Testis (tissue), 3 donors: ENCODE data around the gene CCR7. TPM values are rescaled to one million over a fixed set of nuclear protein-coding genes. Genes with fewer than 3 reads are reported as not detected.

Experiments used
- DNase-seq: peaks from one replicate; pipeline ENCODE4 v3.0.0-alpha.2; 2019
- H3K27ac ChIP-seq, 2 donors: fragments of 200-600 bp; sonication (generic); one replicate each; pipeline ENCODE4 v1.5.1; 2019
- H3K27me3 ChIP-seq: fragments of 200-600 bp; sonication (generic); one replicate; pipeline ENCODE4 v1.5.1; 2019
- H3K36me3 ChIP-seq: fragments of 200-600 bp; sonication (generic); one replicate; pipeline ENCODE4 v1.5.1; 2017; ENCODE audit warnings: low read depth; ENCODE audit errors: missing control alignments
- H3K4me1 ChIP-seq: fragments of 200-600 bp; sonication (generic); one replicate; pipeline ENCODE4 v1.5.1; 2019
- H3K4me3 ChIP-seq, 2 donors: fragments of 200-600 bp; sonication (generic); one replicate each; pipeline ENCODE4 v1.5.1; 2017 to 2019
- H3K9me3 ChIP-seq: fragments of 200-600 bp; sonication (generic); one replicate; pipeline ENCODE4 v1.5.1; 2017
- CTCF ChIP-seq, 3 experiments: fragments of 450-650 bp in 2 of 3; fragments of 200-600 bp in 1 of 3; sonication (generic) in 1 of 3; IDR thresholded peaks; one replicate each; pipeline ENCODE4 v1.5.1; 2016 to 2019; ENCODE audit warnings: antibody characterized with exemption in 3 of 3, mild to moderate bottlenecking in 2 of 3, moderate library complexity in 1 of 3
- POLR2A ChIP-seq: fragments of 450-650 bp; IDR thresholded peaks from one replicate; pipeline ENCODE4 v1.6.1; 2017; ENCODE audit warnings: antibody characterized with exemption, mild to moderate bottlenecking, moderate library complexity
- WGBS, 2 donors: methylation state at CpG; one replicate each; pipeline ENCODE4 v1.1.5; 2018; 5-methylcytosine and 5-hydroxymethylcytosine counted together
- intact Hi-C: fragments of 100-400 bp; cut with DNase I; formaldehyde crosslinking; loops from one replicate; pipeline ENCODE4 v1.15.1; 2023; ENCODE audit warnings: low total_unique reads
- polyA plus RNA-seq: library from polyadenylated mRNA; stranded (reverse); fragments of 350-450 nt; fragmentation: Illumina TruSeq; extraction: RNeasy Lipid Tissue Mini Kit (QIAGEN cat#74804); gene quantifications from one replicate; pipeline ENCODE4 v1.2.3, GENCODE V29; 2014; ENCODE audit warnings: low read depth, low replicate concordance; ENCODE audit not compliant: insufficient read depth
- total RNA-seq, 2 donors: library from RNA; depleted of rRNA; stranded (reverse); fragments of >200 nt; gene quantifications; one replicate each; pipeline ENCODE4 v1.2.3, GENCODE V29; 2016

Gene CCR7
- total and polyA plus RNA-seq, 3 donors from 2014 or later = 0.87 to 1.5 (median 1.3) TPM

DNA sequence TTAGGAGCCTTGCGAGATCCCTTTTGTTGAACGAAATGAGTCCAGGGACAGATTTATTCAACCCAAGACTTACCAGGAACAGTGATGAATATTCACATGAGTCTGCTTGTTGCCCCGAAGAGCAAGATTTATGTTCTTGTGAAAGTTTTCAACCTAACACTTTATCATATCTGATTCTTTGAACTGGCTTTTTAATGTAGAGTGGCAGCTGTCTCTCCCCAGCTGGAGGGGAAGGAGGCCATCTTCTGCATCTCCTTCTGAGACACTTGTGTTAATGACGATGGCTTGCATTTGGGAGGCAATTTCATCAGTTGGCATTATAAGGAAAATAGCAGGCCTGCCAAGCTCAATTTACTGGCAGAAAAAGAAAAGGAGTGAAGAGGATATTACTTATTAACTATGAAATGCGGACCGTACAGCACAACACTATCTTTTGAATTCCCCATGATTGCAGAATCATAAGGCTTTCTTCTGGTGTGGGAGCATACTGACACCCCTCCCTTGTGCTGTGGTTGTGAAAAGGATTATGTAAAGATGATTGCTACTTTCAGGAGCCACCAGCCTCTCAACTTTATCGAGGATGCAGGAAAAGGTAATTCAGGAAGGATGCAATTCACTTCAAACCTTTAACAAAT lies 46.7 kb upstream of the CCR7 start:
- Histone ChIP-seq H3K9me3 (no peaks in the 10 kb centered on the region), H3K4me3 (no peak overlapping the region), H3K27me3 (no peaks in the 10 kb centered on the region), H3K27ac (no peak overlapping the region), H3K4me1 (peaks cover 16% of the 10 kb centered on the region), H3K36me3 (no peaks in the 10 kb centered on the region)
- TF ChIP-seq CTCF (IDR thresholded peaks at IDR 0.05) (no peak), POLR2A (no peak)
- DNase-seq = no peak
- intact Hi-C loops = no loop called here
- 70 to 81% methylated on average over 7 of the region's 7 CpGs for WGBS, 2 donors

GRCh38 chr17:40610359-40610758 lies 45.1 kb upstream of the CCR7 start:
- Histone ChIP-seq H3K9me3 (no peaks in the 10 kb centered on the region), H3K36me3 (no peaks in the 10 kb centered on the region), H3K4me3 (no peak overlapping the region), H3K27me3 (no peaks in the 10 kb centered on the region), H3K4me1 (peaks cover 8% of the 10 kb centered on the region), H3K27ac (no peak overlapping the region)
- WGBS, 2 donors = 68 to 73% methylated on average over 2 of the region's 2 CpGs
- intact Hi-C loops = no loop called here
- no peak for TF ChIP-seq POLR2A
- no peak for TF ChIP-seq CTCF (IDR thresholded peaks at IDR 0.05)
- no peak for DNase-seq

- no peak for TF ChIP-seq CTCF (IDR thresholded peaks at IDR 0.05)
- TF ChIP-seq POLR2A = no peak
- H3K36me3 ChIP-seq = no peaks in the 10 kb centered on the region
- WGBS, 2 donors = 82 to 83% methylated on average over 6 of the region's 6 CpGs
- H3K27ac ChIP-seq = no peak overlapping the region
- no peak for DNase-seq
- H3K4me3 ChIP-seq = no peak overlapping the region
- H3K27me3 ChIP-seq = no peaks in the 10 kb centered on the region
- intact Hi-C loops = no loop called here
- no peaks in the 10 kb centered on the region for H3K9me3 ChIP-seq
- no peaks in the 10 kb centered on the region for H3K4me1 ChIP-seq
Measured at GRCh38 chr17:40608061-40608581, 42.8 kb upstream of the CCR7 start.

- 79 to 87% methylated on average over 5 of the region's 5 CpGs for WGBS, 2 donors
- Histone ChIP-seq H3K36me3 (no peaks in the 10 kb centered on the region), H3K4me3 (no peak overlapping the region), H3K27ac (no peak overlapping the region), H3K27me3 (no peaks in the 10 kb centered on the region), H3K9me3 (no peaks in the 10 kb centered on the region), H3K4me1 (no peaks in the 10 kb centered on the region)
- TF ChIP-seq POLR2A (no peak), CTCF (IDR thresholded peaks at IDR 0.05) (no peak)
- DNase-seq = no peak
- intact Hi-C loops = no loop called here
Measured at GRCh38 chr17:40607641-40608040, 42.4 kb upstream of the CCR7 start.
